ENCODE data around the gene VSIR.

VSIR gene

GRCh38 chr10:71773221-71773971, at the start of gene VSIR:
VSIR (minus strand) TSS chr10:71773520; CDS start chr10:71773439, 81 bp downstream.
- peak; percentile 93 for DNase-seq
- Mint-ChIP-seq H3K27ac (peak within 1 kb of the TSS; percentile 92), H3K9me3 (peaks cover 6% of the 10 kb centered on the region), H3K4me1 (peaks cover 81% of the 10 kb centered on the region), H3K4me3 (peak within 1 kb of the TSS; percentile 93), H3K27me3 (no peaks in the 10 kb centered on the region), H3K36me3 (peaks cover 40% of the 10 kb centered on the region)
- CTCF ChIA-PET: interaction anchor here (0.6 to 5.4 kb wide), 25 partner anchors 9 to 454 kb away, joined by 3 to 74 read pairs (median 5); partner anchors contain the start of genes C10orf105 and SLC29A3

- H3K4me1 Mint-ChIP-seq: peaks cover 13% of the 10 kb centered on the region
- no peaks in the 10 kb centered on the region for H3K9me3 Mint-ChIP-seq
- no peak for DNase-seq
- no peak overlapping the region for H3K4me3 Mint-ChIP-seq
- H3K27ac Mint-ChIP-seq: peak overlapping the region; percentile 29
- CTCF ChIA-PET: interaction anchor here (0.9 to 1.5 kb wide), 2 partner anchors 11 to 227 kb away, joined by 4 to 5 read pairs; no protein-coding TSS in a partner anchor
- H3K36me3 Mint-ChIP-seq: peaks cover 57% of the 10 kb centered on the region
- H3K27me3 Mint-ChIP-seq: no peaks in the 10 kb centered on the region
These were observed 48.8 kb upstream of the VSIR start for GRCh38 chr10:71821909-71822763.

GRCh38 chr10:71820966-71821365, 47.6 kb upstream of the VSIR start:
- H3K27me3 Mint-ChIP-seq: no peaks in the 10 kb centered on the region
- H3K36me3 Mint-ChIP-seq: peaks cover 57% of the 10 kb centered on the region
- CTCF ChIA-PET: no interaction called here
- peaks cover 13% of the 10 kb centered on the region for H3K4me1 Mint-ChIP-seq
- no peak for DNase-seq
- no peak overlapping the region for H3K27ac Mint-ChIP-seq
- no peak overlapping the region for H3K4me3 Mint-ChIP-seq
- H3K9me3 Mint-ChIP-seq: no peaks in the 10 kb centered on the region

- no peaks in the 10 kb centered on the region for H3K9me3 Mint-ChIP-seq
- H3K4me1 Mint-ChIP-seq: peaks cover 13% of the 10 kb centered on the region
- no peak overlapping the region for H3K4me3 Mint-ChIP-seq
- peaks cover 55% of the 10 kb centered on the region for H3K36me3 Mint-ChIP-seq
- no peak for DNase-seq
- CTCF ChIA-PET: no interaction called here
- no peaks in the 10 kb centered on the region for H3K27me3 Mint-ChIP-seq
- H3K27ac Mint-ChIP-seq: no peak overlapping the region
These were observed 46.7 kb upstream of the VSIR start for GRCh38 chr10:71819985-71820384.

GRCh38 chr10:71819441-71819861, 46.1 kb upstream of the VSIR start:
- H3K9me3 Mint-ChIP-seq: no peaks in the 10 kb centered on the region
- H3K4me1 Mint-ChIP-seq: peaks cover 13% of the 10 kb centered on the region
- DNase-seq: no peak
- peaks cover 55% of the 10 kb centered on the region for H3K36me3 Mint-ChIP-seq
- no peak overlapping the region for H3K27ac Mint-ChIP-seq
- CTCF ChIA-PET: no interaction called here
- H3K27me3 Mint-ChIP-seq: no peaks in the 10 kb centered on the region
- no peak overlapping the region for H3K4me3 Mint-ChIP-seq

GRCh38 chr10:71818674-71819260, 45.4 kb upstream of the VSIR start:
- DNase-seq: no peak
- Mint-ChIP-seq H3K4me3 (no peak overlapping the region), H3K27me3 (no peaks in the 10 kb centered on the region), H3K27ac (no peak overlapping the region), H3K36me3 (peaks cover 53% of the 10 kb centered on the region), H3K4me1 (peaks cover 13% of the 10 kb centered on the region), H3K9me3 (no peaks in the 10 kb centered on the region)
- CTCF ChIA-PET: interaction anchor here (0.6 to 1.2 kb wide), 2 partner anchors 122 to 126 kb away, joined by 3 to 4 read pairs; no protein-coding TSS in a partner anchor

- no peak overlapping the region for H3K27ac Mint-ChIP-seq
- CTCF ChIA-PET: interaction anchor here (1.2 kb wide), 1 partner anchor 121 kb away, joined by 4 read pairs; no protein-coding TSS in a partner anchor
- H3K9me3 Mint-ChIP-seq: no peaks in the 10 kb centered on the region
- H3K4me3 Mint-ChIP-seq: no peak overlapping the region
- H3K27me3 Mint-ChIP-seq: no peaks in the 10 kb centered on the region
- DNase-seq: no peak
- H3K36me3 Mint-ChIP-seq: peaks cover 49% of the 10 kb centered on the region
- peaks cover 12% of the 10 kb centered on the region for H3K4me1 Mint-ChIP-seq
These were observed 44.7 kb upstream of the VSIR start for GRCh38 chr10:71817831-71818655.

- Mint-ChIP-seq H3K36me3 (peaks cover 44% of the 10 kb centered on the region), H3K4me3 (no peak overlapping the region), H3K4me1 (peaks cover 6% of the 10 kb centered on the region), H3K9me3 (no peaks in the 10 kb centered on the region), H3K27ac (no peak overlapping the region), H3K27me3 (no peaks in the 10 kb centered on the region)
- DNase-seq: no peak
- CTCF ChIA-PET: no interaction called here
These were observed 43.8 kb upstream of the VSIR start for GRCh38 chr10:71816936-71817618.

- H3K27ac Mint-ChIP-seq: no peak overlapping the region
- CTCF ChIA-PET: no interaction called here
- peaks cover 39% of the 10 kb centered on the region for H3K36me3 Mint-ChIP-seq
- H3K27me3 Mint-ChIP-seq: no peaks in the 10 kb centered on the region
- peaks cover 2% of the 10 kb centered on the region for H3K4me1 Mint-ChIP-seq
- no peak overlapping the region for H3K4me3 Mint-ChIP-seq
- no peak for DNase-seq
- H3K9me3 Mint-ChIP-seq: no peaks in the 10 kb centered on the region
These were observed 43.1 kb upstream of the VSIR start for GRCh38 chr10:71816421-71816851.

GRCh38 chr10:71815515-71816130, 42.3 kb upstream of the VSIR start:
- Mint-ChIP-seq H3K27ac (no peak overlapping the region), H3K4me1 (peaks cover 2% of the 10 kb centered on the region), H3K4me3 (no peak overlapping the region), H3K27me3 (no peaks in the 10 kb centered on the region), H3K36me3 (peaks cover 31% of the 10 kb centered on the region), H3K9me3 (no peaks in the 10 kb centered on the region)
- no peak for DNase-seq
- CTCF ChIA-PET: interaction anchor here (5.6 kb wide), 1 partner anchor 109 kb away, joined by 45 read pairs; no protein-coding TSS in a partner anchor

GRCh38 chr10:71814922-71815411, 41.6 kb upstream of the VSIR start:
- CTCF ChIA-PET: interaction anchor here (0.8 to 5.6 kb wide), 3 partner anchors 41 to 144 kb away, joined by 3 to 45 read pairs (median 3); partner anchors contain the start of gene VSIR
- Mint-ChIP-seq H3K4me3 (no peak overlapping the region), H3K9me3 (no peaks in the 10 kb centered on the region), H3K27ac (no peak overlapping the region), H3K27me3 (no peaks in the 10 kb centered on the region), H3K4me1 (peaks cover 2% of the 10 kb centered on the region), H3K36me3 (peaks cover 27% of the 10 kb centered on the region)
- DNase-seq: no peak

GRCh38 chr10:71812913-71813590, 39.7 kb upstream of the VSIR start:
- H3K9me3 Mint-ChIP-seq: no peaks in the 10 kb centered on the region

More at GRCh38 chr10:71812913-71813590, 39.7 kb upstream of the VSIR start:
- Mint-ChIP-seq H3K4me1 (peaks cover 2% of the 10 kb centered on the region), H3K27ac (no peak overlapping the region), H3K27me3 (no peaks in the 10 kb centered on the region), H3K36me3 (peaks cover 13% of the 10 kb centered on the region), H3K4me3 (no peak overlapping the region)
- DNase-seq: no peak
- CTCF ChIA-PET: interaction anchor here (0.8 to 5.6 kb wide), 9 partner anchors 13 to 494 kb away, joined by 3 to 45 read pairs (median 3); partner anchors contain the start of gene SLC29A3
